SK-N-MC (cell line): ENCODE data around the gene ANKFN1.

Experiments used
- EZH2 ChIP-seq: fragments of 200-600 bp; sonication (generic); IDR thresholded peaks from one replicate; pipeline ENCODE4 v1.6.1; 2017; ENCODE audit warnings: antibody characterized with exemption
- FOXP2 ChIP-seq: optimal IDR thresholded peaks from 2 replicates; pipeline ENCODE3; 2011; ENCODE audit warnings: mild to moderate bottlenecking, moderate library complexity; ENCODE audit not compliant: insufficient read depth; ENCODE audit errors: extremely low read length, control extremely low read depth
- POLR2AphosphoS5 ChIP-seq: IDR thresholded peaks from 2 replicates; pipeline ENCODE4 v1.6.1; 2012; ENCODE audit warnings: mild to moderate bottlenecking, low read depth, low read length, borderline replicate concordance

- TF ChIP-seq EZH2 = no peak
- no peak for TF ChIP-seq POLR2AphosphoS5
- no peak for TF ChIP-seq FOXP2
Measured at GRCh38 chr17:56445692-56446411, 292.6 kb downstream of the ANKFN1 start.
